Mesenteric fat pad (tissue), 1 donor: ENCODE results near the gene CPA1. TPM values are rescaled to one million over a fixed set of nuclear protein-coding genes. Genes with fewer than 3 reads are reported as not detected.
A peak's percentile ranks its signal among the peaks of the same experiment; 100 is the strongest.

Source experiments
- DNase-seq: peaks from one replicate; pipeline ENCODE4 v3.0.0-alpha.2; 2020; ENCODE audit warnings: low spot score
- total RNA-seq: library from RNA; stranded (reverse); fragmentation: NEBNext Ultra II Directional; extraction: Animal tissue kit (Norgen Biotek cat#: 25700); gene quantifications from one replicate; pipeline ENCODE4 v1.2.1, GENCODE V29; 2021
- donor health status: DM: yes; HTN: yes; CAD: no.

CPA1 gene
- total RNA-seq, 1 donor from 2014 or later: 4.0 TPM

- DNase-seq: no peak
These were observed 27.1 kb upstream of the CPA1 start for GRCh38 chr7:130353196-130353595.

- peak; percentile 90 for DNase-seq
These were observed 24.0 kb upstream of the CPA1 start for GRCh38 chr7:130356121-130356875.

GRCh38 chr7:130356876-130357611 is 23.2 kb upstream of the CPA1 start:
- DNase-seq: peak; percentile 82

DNA sequence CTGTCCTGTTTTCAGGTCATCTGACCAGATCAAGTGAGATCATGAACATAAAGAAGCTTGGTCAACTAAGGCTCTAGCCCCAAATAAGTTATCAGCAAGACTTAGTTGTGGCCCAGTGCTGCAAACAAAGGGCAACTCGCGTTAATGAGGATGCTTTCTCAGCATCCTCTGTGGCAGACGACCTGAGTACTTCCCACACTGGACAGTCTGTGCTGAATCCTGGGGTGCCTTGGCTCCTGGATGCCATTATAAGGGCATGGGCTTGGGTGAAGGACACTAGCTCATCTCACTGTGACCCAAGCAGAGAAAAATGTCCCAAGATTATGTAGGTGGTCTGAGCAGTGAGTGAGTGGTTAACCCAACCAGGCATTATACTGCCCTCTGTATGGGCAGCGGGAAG is 21.8 kb upstream of the CPA1 start:
- no peak for DNase-seq

- peak; percentile 49 for DNase-seq
These were observed 20.9 kb upstream of the CPA1 start for GRCh38 chr7:130359276-130359857.

GRCh38 chr7:130360518-130360917 is 19.8 kb upstream of the CPA1 start:
- no peak for DNase-seq

GRCh38 chr7:130361681-130362080 is 18.6 kb upstream of the CPA1 start:
- no peak for DNase-seq

DNA sequence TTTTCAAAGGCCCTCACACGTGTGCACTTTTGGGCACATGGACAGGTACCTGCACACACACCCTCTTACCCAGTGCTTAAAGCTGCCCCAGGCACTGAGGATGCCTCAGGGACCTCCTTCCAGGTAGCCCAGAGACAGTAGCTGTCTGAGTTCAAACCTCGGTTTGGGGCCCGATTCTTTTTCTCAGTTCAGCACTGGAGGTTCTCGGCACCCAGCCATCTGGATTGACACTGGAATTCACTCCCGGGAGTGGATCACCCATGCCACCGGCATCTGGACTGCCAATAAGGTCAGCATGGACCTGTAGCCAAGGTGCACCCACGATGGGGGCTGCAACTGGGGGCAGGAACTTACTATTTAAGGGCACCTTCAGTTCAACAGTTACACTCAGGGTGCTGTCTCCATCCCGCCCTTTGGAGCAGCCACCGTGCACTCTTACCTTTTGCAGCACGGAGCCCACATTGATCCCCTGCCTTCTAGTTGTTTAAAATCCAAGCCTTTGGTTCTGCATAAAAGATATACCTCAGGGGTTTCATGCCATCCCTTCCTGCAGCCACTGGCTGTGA is 18.0 kb upstream of the CPA1 start:
- no peak for DNase-seq

DNA sequence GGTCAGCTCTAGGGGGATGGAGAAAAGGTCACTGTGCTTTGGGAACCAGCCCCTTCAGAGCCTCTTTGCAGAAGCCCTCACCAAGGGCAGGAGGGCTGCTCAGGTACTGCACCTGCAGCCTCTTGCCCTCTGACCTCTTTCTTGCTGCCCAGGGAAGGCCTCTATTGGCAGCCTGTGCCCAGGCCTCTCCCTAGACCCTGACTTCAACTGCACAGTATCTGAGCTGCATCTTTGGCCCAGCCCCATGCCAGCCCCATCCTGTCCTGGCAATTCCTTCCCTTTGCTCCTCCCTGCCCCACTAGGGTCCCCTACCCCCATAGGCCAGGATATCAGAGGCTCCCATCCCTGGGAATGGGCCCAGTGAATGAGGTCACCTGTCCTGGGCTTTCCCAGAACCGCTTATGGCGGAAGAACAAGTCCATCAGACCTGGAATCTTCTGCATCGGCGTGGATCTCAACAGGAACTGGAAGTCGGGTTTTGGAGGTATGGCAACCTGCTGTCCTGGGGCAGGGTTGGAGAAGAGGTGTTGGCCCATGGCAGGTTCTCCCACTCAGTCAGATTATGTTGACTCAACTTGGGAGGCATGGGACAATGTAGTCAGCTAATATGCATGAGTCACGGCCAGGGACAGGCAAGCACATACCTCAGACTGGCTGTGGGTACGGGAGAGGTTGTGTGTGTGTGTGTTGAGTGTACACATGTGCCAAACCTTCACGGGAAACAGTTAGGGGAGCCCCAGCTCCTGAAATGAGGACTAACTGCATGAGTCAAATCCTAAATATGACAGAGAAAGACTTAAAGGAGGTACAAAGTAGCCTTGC is 17.1 kb upstream of the CPA1 start:
- DNase-seq: no peak

- no peak for DNase-seq
These were observed 15.8 kb upstream of the CPA1 start for GRCh38 chr7:130364451-130364850.

GRCh38 chr7:130365088-130365487 is 15.2 kb upstream of the CPA1 start:
- no peak for DNase-seq

- no peak for DNase-seq
These were observed 14.5 kb upstream of the CPA1 start for GRCh38 chr7:130365511-130366441.

DNA sequence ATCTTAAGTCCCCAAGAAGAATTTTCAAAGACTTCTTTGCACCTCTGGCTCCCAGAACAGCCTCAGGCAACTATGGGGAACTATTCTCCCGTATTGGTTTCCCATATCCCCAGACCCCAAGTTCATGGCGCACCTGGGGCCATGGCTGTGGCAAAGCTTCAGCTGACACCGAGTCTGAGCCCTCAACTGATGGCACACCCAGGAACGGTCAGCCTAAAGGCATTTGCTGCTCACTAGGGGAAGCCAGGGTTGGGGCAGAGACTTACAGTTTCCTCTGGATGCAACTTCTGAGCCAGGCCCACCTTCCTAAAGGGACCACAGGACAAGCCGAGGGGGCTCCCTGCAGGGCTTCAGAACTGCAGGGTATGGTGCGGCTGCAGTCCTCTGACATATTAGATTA is 13.7 kb upstream of the CPA1 start:
- no peak for DNase-seq

- no peak for DNase-seq
These were observed 13.1 kb upstream of the CPA1 start for GRCh38 chr7:130367088-130367755.

DNA sequence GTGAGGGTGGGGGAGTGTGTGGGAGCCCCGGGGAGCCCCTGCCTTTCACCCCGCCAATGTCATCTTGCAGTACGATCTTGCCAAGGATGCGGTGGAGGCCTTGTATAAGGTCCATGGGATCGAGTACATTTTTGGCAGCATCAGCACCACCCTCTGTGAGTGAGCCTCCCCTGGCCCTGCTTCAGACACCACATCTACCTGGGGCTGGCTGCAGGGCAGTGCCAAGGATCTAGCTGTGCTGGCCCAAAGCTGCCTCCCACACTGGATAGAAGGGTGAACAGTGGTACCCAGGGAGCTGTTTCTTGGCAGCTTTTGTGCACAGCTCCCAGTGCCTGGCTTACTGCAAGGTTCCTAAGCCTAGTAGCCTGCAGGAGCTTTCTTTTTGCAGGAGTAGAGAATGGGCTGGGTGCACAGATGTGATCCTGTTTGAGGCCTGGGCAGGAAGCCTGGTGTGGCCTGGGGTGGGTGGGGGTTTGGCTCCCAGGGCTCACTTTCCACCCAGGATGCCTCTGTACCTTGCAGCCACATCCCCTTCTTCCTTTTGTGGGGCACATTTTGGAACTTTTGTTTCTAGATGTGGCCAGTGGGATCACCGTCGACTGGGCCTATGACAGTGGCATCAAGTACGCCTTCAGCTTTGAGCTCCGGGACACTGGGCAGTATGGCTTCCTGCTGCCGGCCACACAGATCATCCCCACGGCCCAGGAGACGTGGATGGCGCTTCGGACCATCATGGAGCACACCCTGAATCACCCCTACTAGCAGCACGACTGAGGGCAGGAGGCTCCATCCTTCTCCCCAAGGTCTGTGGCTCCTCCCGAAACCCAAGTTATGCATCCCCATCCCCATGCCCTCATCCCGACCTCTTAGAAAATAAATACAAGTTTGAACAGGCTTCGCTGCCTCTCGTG is 12.2 kb upstream of the CPA1 start:
- DNase-seq: no peak

GRCh38 chr7:130369110-130369711 is 11.1 kb upstream of the CPA1 start:
- no peak for DNase-seq

DNA sequence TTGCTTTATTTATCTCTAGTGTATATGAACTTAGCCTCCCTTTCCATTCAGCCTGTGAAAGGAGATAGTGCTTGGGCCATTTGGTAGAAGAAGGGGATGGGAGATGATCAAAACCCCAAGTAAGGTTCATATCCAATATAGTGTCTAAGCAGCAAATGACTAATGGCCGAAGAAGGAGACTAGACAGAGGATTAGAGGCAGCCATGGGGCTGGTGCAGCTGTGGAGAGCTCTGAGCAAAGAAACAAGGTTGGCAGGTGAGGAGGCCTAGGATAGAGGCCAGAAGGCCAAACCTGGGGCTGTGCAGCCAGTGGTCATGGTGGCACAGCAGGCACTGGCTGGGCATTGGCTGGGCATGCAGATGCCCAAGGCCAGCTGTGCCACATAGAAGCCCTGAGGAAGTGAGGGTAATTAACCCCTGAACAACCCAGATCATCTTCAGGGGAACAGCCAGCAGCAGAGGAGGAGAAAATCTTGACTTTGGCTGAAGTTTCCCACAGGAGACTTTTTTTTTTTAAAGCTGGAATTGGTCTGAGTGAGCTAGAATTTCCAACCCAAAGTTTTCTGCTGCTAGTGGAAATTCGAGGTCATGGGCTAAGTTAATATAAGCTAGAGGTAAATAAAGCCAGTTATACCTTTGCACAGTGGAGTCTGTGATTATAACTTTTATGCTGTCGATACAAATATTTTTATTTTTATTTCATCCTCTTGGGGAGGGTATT is 10.3 kb upstream of the CPA1 start:
- DNase-seq: no peak
